Muscle of leg (tissue), 11 donors: Measurements from ENCODE around the gene PLXNB1. TPM values are rescaled to one million over a fixed set of nuclear protein-coding genes. Genes with fewer than 3 reads are reported as not detected.

Source experiments
- DNase-seq: peaks from one replicate; pipeline ENCODE4 v3.0.0; 2013
- H3K27ac ChIP-seq: one replicate; pipeline ENCODE4 v1.5.1; 2013; ENCODE audit warnings: mild to moderate bottlenecking, low read length, control low read depth
- H3K27me3 ChIP-seq: one replicate; pipeline ENCODE4 v1.6.1; 2013; ENCODE audit warnings: low read length; ENCODE audit not compliant: control insufficient read depth, insufficient read depth
- H3K36me3 ChIP-seq: one replicate; pipeline ENCODE4 v1.6.1; 2013; ENCODE audit warnings: low read length; ENCODE audit not compliant: control insufficient read depth, insufficient read depth
- H3K4me1 ChIP-seq: one replicate; pipeline ENCODE4 v1.6.1; 2013; ENCODE audit warnings: low read length; ENCODE audit not compliant: control insufficient read depth, insufficient read depth
- H3K4me3 ChIP-seq: one replicate; pipeline ENCODE4 v1.5.1; 2013; ENCODE audit warnings: low read length, control low read depth
- H3K9me3 ChIP-seq: replicated peaks from 2 replicates; pipeline ENCODE4 v1.6.1; 2013; ENCODE audit warnings: low read depth, low read length; ENCODE audit not compliant: control insufficient read depth
- WGBS: methylation state at CpG from one replicate; pipeline ENCODE4 v1.1.5; 2013; ENCODE audit warnings: missing lambda C conversion rate; ENCODE audit not compliant: insufficient coverage; 5-methylcytosine and 5-hydroxymethylcytosine counted together
- polyA plus RNA-seq, 8 donors: library from polyadenylated mRNA; unstranded; fragments of 120-200 nt; gene quantifications; one replicate each; pipeline versions ENCODE4 v1.2.1 to v1.2.3, GENCODE V29; 2013; ENCODE audit warnings: inconsistent platforms in 1 of 8, low replicate concordance in 1 of 8; ENCODE audit not compliant: insufficient read length in 8 of 8, insufficient read depth in 1 of 8
- total RNA-seq: library from RNA; stranded (reverse); fragments of 120-200 nt; gene quantifications from one replicate; pipeline ENCODE4 v1.2.4, GENCODE V29; 2013

PLXNB1 gene
- total and polyA plus RNA-seq, 9 donors = 11.1 to 33.4 (median 19.0) TPM

DNA sequence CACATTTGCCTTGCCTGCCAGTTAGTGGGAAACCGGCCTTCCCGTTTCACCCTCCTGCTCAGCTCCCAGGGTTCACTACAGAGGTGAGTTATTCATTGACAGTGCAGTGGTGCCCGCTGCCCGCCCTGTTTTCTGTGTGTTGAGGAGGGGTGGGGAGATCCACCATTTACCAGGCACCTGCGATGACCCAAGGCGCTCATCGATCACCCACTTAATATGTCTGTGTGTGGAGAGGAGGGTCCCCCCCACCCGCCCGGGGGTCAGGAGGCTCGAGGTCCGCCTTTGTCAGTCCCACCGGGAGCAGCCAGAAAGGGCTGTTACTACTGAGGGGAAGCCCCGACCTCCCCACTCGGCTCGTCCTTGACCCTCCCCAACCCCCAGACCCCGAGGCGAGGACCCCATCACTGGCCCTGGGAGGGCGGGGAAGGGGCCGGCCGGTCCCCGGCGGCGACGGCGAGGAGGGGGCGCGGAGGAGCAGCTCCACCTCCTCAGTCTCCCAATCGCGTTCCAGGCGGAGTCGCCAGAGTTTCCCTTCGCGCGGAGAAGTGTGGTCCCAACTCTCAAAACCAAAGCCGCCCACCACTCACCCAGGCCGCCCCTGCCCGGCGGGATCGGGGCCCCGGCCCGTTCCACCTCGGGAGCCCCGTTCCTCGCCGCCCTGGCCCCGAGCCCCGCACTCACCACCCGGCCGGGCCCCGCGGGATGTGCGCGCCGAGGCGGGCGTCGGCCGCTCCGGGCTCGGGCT lies 1.1 kb downstream of the PLXNB1 start:
- peak overlapping the region; percentile 62 for H3K4me3 ChIP-seq
- 0% methylated on average over 36 of the region's 60 CpGs for WGBS
- peak; percentile 78 for DNase-seq
- no peaks in the 10 kb centered on the region for H3K9me3 ChIP-seq
- no peaks in the 10 kb centered on the region for H3K27me3 ChIP-seq
- peaks cover 59% of the 10 kb centered on the region for H3K4me1 ChIP-seq
- H3K36me3 ChIP-seq = peaks cover 26% of the 10 kb centered on the region
- H3K27ac ChIP-seq = peak overlapping the region; percentile 47

DNA sequence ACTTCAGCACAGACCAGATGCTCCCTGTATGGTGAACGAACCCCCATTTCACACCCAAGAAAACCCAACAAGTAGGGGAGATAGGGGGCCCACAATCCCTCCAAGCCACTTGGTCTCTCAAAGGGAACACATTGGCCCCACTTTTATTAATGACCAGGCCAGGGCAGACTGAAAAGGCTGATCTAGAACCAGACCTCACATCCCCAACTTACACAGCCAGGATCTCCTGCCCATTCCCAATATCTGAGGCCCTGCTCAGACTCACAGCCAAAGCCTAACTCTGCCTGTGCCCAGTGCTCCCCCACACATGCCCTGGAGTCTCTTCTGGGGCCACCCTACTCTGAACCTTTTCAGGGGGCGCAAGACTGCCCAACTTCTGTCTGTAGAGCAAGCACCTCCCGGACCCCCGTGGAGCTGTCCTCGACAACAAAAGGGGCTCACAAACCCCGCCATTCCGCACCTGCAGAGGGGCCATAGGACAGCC lies 1.8 kb downstream of the PLXNB1 start:
- no peaks in the 10 kb centered on the region for H3K27me3 ChIP-seq
- peak overlapping the region; percentile 2 for H3K27ac ChIP-seq
- peaks cover 62% of the 10 kb centered on the region for H3K4me1 ChIP-seq
- 40% methylated on average over 6 of the region's 7 CpGs for WGBS
- H3K9me3 ChIP-seq = no peaks in the 10 kb centered on the region
- H3K4me3 ChIP-seq = peak overlapping the region; percentile 62
- H3K36me3 ChIP-seq = peaks cover 23% of the 10 kb centered on the region
- DNase-seq = no peak

DNA sequence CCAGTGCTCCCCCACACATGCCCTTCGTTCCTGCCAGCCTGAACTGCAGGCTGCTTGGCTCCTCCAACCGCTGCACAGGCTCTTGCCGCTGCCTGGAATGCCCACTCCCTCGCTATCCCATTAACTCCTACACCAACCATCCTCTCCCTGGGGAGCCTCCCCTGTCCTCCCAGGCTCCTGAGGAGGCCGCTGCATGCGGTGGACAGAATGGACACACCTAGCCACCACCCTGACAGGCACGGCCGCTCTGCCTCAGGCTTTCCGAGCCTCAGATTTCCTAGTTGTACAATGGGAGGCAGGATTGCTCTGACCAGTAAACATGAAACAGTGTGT lies 2.3 kb downstream of the PLXNB1 start:
- Histone ChIP-seq H3K36me3 (peaks cover 18% of the 10 kb centered on the region), H3K4me1 (peaks cover 67% of the 10 kb centered on the region), H3K9me3 (no peaks in the 10 kb centered on the region), H3K4me3 (no peak overlapping the region), H3K27me3 (no peaks in the 10 kb centered on the region), H3K27ac (no peak overlapping the region)
- 79% methylated on average over 6 of the region's 9 CpGs for WGBS
- DNase-seq = no peak

DNA sequence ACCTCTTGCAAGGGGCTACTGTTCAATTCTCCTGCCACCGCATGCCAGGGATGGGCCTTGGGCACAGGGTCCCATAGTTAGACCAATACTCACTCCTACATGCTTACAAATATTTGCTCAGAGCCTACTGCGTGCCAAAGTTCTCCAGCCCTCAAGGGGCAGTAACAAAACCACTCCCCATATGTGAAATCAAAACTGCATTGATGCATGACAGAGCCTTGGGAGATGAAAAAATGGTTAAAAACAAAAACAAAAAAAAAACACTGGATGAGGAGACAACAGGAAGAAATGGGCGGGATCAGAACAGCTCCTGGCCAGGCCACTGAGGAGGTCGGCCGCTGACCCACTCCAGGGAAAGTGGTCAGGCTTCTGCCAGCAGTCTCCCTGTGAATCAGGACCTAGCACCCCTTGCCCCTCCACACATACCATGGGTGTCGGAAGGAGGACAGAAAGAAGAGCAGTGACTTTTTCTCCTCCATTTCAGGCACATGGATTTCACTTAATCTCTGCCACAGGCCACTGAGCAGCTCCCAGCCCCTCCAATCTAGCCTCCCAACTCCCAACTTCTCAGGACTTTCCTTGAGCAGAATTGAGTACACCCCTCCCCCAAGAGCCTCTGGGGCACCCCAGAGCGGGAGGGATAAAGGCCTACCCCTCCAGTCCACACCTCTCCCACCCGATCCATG lies 2.8 kb downstream of the PLXNB1 start:
- 67% methylated on average over 3 of the region's 8 CpGs for WGBS
- H3K27me3 ChIP-seq = no peaks in the 10 kb centered on the region
- peaks cover 13% of the 10 kb centered on the region for H3K36me3 ChIP-seq
- no peaks in the 10 kb centered on the region for H3K9me3 ChIP-seq
- H3K4me3 ChIP-seq = no peak overlapping the region
- no peak for DNase-seq
- peaks cover 72% of the 10 kb centered on the region for H3K4me1 ChIP-seq
- H3K27ac ChIP-seq = peak overlapping the region; percentile 55

DNA sequence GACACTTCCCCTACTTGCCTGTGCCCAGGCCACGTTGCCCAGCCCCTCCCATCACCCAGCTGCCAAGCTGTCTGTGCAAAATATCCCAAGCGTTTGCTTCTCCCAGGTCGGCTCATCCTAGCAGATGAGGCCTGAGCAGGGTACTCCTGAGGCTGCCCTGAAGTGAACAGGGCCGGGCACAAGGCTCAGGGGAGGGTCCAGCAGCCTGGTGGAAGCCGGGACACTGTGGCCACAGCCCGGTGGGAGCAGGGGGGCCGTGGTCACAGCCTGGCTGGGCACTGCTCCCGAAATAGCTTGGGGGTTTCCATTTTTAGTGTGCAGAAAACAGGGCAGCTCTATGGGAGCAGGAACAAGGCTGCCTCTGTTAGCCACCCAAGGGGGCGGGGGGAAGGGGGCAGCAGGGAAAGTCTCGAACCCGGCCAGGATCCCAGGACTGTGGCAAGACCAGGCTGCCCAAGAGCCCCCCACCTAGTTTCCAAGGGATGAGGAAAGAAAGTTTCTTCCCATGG lies 3.4 kb downstream of the PLXNB1 start:
- Histone ChIP-seq H3K27me3 (no peaks in the 10 kb centered on the region), H3K36me3 (peaks cover 7% of the 10 kb centered on the region), H3K4me3 (no peak overlapping the region), H3K27ac (peak overlapping the region; percentile 55), H3K9me3 (no peaks in the 10 kb centered on the region), H3K4me1 (peaks cover 73% of the 10 kb centered on the region)
- WGBS = 63% methylated on average over 10 of the region's 11 CpGs
- DNase-seq = peak; percentile 32

DNA sequence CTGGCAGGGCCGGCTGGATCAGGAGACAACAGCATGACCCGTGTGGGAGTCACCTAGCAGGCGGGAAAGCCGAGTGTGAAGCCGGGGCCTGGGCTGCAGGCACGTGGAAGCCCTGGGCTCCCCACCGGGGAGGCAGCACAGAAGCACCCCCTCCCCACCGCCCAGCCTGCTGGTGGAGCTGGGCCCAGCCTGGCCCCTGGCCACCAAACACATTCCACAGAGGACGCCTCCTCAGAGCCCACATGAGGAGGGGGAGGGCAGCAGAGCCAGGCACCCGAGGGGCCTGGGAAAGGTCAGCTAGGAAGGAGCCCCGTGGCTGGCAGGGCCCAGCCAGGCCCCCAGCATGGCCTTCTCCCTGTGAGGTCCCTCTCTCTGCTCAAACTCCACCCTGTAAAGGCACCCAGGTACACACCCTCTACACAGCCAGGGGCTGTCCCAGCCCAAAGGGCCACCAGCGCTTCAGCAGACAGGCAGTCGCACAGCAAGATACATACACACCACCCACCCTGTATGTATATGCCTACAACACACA lies 4.5 kb downstream of the PLXNB1 start:
- Histone ChIP-seq H3K27me3 (no peaks in the 10 kb centered on the region), H3K36me3 (peaks cover 4% of the 10 kb centered on the region), H3K9me3 (no peaks in the 10 kb centered on the region), H3K27ac (no peak overlapping the region), H3K4me1 (peaks cover 73% of the 10 kb centered on the region), H3K4me3 (no peak overlapping the region)
- DNase-seq = no peak
- 51% methylated on average over 7 of the region's 13 CpGs for WGBS

DNA sequence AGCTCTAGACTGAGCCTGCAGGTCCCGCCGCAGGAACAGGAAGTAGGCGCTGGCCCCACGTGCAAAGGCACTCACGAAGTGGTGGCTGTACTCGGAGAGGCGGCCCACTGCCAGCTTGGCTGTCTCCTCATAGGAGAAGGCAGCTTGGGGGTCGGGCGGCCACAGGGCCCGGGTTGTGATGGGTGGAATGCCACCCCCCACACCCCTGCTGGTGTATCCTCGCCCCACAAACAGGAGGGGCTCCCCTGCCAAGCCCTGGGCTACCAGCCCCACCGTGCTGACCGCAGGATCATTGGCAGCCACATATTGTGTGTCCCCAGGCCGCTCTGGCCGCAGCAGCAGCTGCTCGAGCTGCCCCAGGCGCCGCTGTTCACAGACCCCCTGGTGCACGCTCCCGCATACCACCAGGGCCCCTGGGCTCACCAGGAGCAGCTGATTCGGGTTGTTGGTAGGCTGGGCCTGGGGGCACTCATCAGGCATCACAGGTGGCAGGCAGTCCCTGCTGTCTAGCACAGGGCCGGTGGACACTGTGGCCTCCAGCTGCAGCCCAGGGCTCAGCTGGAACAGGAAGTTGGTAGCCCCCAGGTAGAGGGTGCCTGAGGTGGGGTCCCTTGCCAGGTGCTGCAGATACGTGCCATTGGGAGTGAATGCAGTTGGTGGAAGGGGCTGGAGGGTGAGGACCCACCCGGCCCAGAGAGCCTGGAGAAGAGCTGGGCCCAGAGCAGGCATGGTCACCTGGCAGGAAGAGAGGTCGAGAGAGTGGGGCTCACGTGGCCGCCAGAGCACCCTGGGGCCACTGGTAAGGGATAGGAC lies 5.8 kb downstream of the PLXNB1 start:
- H3K4me1 ChIP-seq = peaks cover 65% of the 10 kb centered on the region
- H3K27ac ChIP-seq = no peak overlapping the region
- H3K4me3 ChIP-seq = no peak overlapping the region
- no peaks in the 10 kb centered on the region for H3K9me3 ChIP-seq
- WGBS = 85% methylated on average over 26 of the region's 27 CpGs
- H3K27me3 ChIP-seq = no peaks in the 10 kb centered on the region
- no peak for DNase-seq
- H3K36me3 ChIP-seq = peaks cover 7% of the 10 kb centered on the region

DNA sequence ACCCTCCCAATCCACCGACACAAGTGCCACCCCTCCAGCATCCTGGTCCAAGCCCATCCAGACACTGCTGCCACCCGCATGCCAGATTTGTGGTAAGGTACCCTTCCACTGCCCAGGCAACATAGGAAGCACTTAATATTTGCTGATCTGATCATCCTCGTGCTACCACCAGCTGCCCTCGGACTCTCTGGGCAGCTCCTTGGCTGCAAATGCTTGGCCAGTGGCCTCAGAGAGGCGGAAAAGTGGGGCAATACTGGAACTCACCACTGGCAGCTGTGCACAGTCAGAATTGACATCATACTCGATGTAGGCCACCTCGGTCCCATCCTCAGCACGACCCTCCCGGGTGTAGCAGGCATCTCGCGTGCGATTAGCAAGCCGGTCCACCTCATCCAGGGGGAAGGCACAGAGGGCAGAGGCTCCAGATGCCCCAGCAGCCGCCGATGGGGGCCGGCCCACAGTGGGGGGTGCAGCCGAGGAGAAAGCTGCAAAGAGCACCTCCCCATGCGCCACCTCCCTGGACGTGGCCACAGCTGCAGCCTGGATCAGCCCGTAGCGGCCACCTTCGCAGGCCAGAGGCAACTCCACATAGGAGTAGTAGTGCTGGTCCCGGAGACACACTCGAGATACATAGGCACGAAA lies 6.5 kb downstream of the PLXNB1 start:
- peaks cover 63% of the 10 kb centered on the region for H3K4me1 ChIP-seq

DNA sequence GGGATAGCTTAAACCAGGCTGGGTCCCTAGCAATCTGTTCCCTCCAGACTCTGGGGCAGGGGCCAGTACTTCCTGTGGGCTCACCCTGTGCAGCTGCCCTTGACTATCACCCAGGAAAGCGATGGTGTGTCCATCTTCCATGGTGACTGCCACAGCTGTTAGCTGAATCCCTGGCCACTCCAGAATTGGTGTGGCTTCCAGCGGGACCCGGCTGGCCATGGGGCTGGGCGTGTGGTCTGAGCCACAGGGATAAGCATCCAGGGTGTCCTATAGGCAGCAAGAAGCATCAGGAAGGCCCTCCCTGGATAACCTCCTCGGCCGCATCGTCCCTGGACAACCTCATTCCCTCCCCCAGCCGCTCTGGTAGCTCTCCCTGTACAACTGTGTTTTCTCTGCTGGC lies 7.2 kb downstream of the PLXNB1 start:
- H3K9me3 ChIP-seq = no peaks in the 10 kb centered on the region
- no peaks in the 10 kb centered on the region for H3K27me3 ChIP-seq
- WGBS = 77% methylated on average over 8 of the region's 8 CpGs
- H3K36me3 ChIP-seq = peaks cover 18% of the 10 kb centered on the region
- no peak overlapping the region for H3K4me3 ChIP-seq
- no peak overlapping the region for H3K27ac ChIP-seq
- H3K4me1 ChIP-seq = peaks cover 56% of the 10 kb centered on the region
- DNase-seq = peak; percentile 44

More for the DNA sequence above, 6.5 kb downstream of the PLXNB1 start:
- Histone ChIP-seq H3K36me3 (peaks cover 14% of the 10 kb centered on the region), H3K4me3 (no peak overlapping the region), H3K27ac (no peak overlapping the region), H3K27me3 (no peaks in the 10 kb centered on the region), H3K9me3 (no peaks in the 10 kb centered on the region)
- WGBS = 84% methylated on average over 25 of the region's 25 CpGs
- DNase-seq = no peak
